SU-DHL-6 (cell line): ENCODE results near the gene POLR1A.

Source experiments
- EZH2phosphoT487 ChIP-seq: fragments of 200-600 bp; sonication (generic), shearing (Covaris generic); conservative IDR thresholded peaks from 2 replicates; pipeline ENCODE4 v1.6.1; 2018; ENCODE audit warnings: mild to moderate bottlenecking, antibody characterized with exemption, low read length, moderate library complexity, mixed read lengths
- TF ChIP-seq, protein P1 (sequence below): fragments of 200-600 bp; sonication (generic); IDR thresholded peaks from one replicate; pipeline ENCODE4 v1.5.1; 2017; ENCODE audit warnings: antibody characterized with exemption, mild to moderate bottlenecking, low read length, moderate library complexity; ENCODE audit not compliant: insufficient read depth, poor library complexity, severe bottlenecking

DNA sequence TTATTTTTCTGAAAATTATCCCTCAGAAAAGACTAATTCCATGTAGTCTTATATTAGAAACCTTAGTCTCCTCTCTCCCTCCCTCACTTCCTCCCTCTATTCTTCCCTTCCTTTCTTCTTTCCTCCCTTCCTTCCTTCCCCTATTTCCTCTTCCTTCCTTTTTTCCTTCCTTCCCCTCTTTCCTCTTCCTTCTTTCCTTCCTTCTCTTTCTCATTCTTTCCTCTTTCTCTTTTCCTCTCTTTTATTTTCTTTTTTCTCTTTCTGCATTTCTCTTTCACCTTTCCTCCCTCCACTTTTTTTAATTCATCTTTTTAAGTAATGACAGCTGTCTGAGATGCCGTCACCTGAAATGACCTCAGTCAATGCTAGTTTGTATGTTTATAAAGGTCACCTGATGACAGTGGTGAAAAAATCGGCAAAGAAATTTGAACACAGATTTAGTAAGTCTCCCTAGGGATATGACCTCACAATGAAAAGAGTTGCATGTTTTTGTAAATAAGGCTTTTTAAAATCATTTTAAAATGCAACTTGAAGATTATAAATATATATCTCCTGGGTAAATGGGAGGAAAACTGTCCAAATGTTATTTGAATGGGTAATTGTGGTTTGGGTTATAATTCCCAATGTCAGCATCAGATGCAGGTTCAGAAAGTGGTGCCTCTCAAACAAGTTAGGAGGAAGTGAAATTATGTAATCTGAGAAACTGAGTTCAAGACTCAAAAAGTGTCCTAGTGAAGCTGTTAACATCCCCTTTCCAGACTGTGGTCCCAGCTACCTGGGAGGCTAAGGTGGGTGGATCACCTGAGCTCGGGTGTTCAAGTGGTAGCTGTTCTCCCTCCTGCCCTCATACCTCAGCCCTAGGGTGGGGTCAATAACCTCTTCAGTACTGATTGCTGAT lies 126.6 kb downstream of the POLR1A start:
- TF ChIP-seq, protein P1, sequence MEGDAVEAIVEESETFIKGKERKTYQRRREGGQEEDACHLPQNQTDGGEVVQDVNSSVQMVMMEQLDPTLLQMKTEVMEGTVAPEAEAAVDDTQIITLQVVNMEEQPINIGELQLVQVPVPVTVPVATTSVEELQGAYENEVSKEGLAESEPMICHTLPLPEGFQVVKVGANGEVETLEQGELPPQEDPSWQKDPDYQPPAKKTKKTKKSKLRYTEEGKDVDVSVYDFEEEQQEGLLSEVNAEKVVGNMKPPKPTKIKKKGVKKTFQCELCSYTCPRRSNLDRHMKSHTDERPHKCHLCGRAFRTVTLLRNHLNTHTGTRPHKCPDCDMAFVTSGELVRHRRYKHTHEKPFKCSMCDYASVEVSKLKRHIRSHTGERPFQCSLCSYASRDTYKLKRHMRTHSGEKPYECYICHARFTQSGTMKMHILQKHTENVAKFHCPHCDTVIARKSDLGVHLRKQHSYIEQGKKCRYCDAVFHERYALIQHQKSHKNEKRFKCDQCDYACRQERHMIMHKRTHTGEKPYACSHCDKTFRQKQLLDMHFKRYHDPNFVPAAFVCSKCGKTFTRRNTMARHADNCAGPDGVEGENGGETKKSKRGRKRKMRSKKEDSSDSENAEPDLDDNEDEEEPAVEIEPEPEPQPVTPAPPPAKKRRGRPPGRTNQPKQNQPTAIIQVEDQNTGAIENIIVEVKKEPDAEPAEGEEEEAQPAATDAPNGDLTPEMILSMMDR = no peak
- no peak for TF ChIP-seq EZH2phosphoT487
